ENCODE measurements around the gene CTSV. TPM values are rescaled to one million over a fixed set of nuclear protein-coding genes. Genes with fewer than 3 reads are reported as not detected.
"Not testable (repeated sequence)": the region's sequence is repeated elsewhere in the genome, so short reads cannot be mapped to it uniquely, and the experiment has no call there.

CTSV gene
- total RNA-seq, 1 donor from 2014 or later: 6.7 TPM

GRCh38 chr9:97001338-97001737, 37.6 kb downstream of the CTSV start:
- H3K4me1 Mint-ChIP-seq (ENCODE audit: unreplicated experiment); DNase-seq (ENCODE audit: extremely low spot score, unreplicated experiment); H3K9me3 Mint-ChIP-seq; H3K27me3 Mint-ChIP-seq; H3K27ac Mint-ChIP-seq; H3K4me3 Mint-ChIP-seq; H3K36me3 Mint-ChIP-seq: not testable (repeated sequence)

- not testable (repeated sequence) for H3K36me3 Mint-ChIP-seq; H3K4me3 Mint-ChIP-seq; H3K9me3 Mint-ChIP-seq; DNase-seq (ENCODE audit: extremely low spot score, unreplicated experiment); H3K27me3 Mint-ChIP-seq; H3K4me1 Mint-ChIP-seq (ENCODE audit: unreplicated experiment)
- H3K27ac Mint-ChIP-seq: peak overlapping the region; percentile 36
Measured at GRCh38 chr9:97000139-97000787, 38.7 kb downstream of the CTSV start.

GRCh38 chr9:96999733-97000132, 39.2 kb downstream of the CTSV start:
- not testable (repeated sequence) for H3K36me3 Mint-ChIP-seq; H3K4me1 Mint-ChIP-seq (ENCODE audit: unreplicated experiment); H3K4me3 Mint-ChIP-seq; DNase-seq (ENCODE audit: extremely low spot score, unreplicated experiment); H3K27me3 Mint-ChIP-seq; H3K9me3 Mint-ChIP-seq; H3K27ac Mint-ChIP-seq

- not testable (repeated sequence) for H3K4me1 Mint-ChIP-seq (ENCODE audit: unreplicated experiment); H3K9me3 Mint-ChIP-seq; DNase-seq (ENCODE audit: extremely low spot score, unreplicated experiment); H3K36me3 Mint-ChIP-seq; H3K27me3 Mint-ChIP-seq; H3K4me3 Mint-ChIP-seq
- H3K27ac Mint-ChIP-seq: peak overlapping the region; percentile 4
Measured at GRCh38 chr9:96997009-96997701, 41.8 kb downstream of the CTSV start.

GRCh38 chr9:96994531-96995016, 44.4 kb downstream of the CTSV start:
- not testable (repeated sequence) for H3K27me3 Mint-ChIP-seq; H3K4me1 Mint-ChIP-seq (ENCODE audit: unreplicated experiment); H3K4me3 Mint-ChIP-seq; H3K36me3 Mint-ChIP-seq; H3K9me3 Mint-ChIP-seq; H3K27ac Mint-ChIP-seq; DNase-seq (ENCODE audit: extremely low spot score, unreplicated experiment)

- not testable (repeated sequence) for H3K27ac Mint-ChIP-seq; H3K27me3 Mint-ChIP-seq; H3K4me1 Mint-ChIP-seq (ENCODE audit: unreplicated experiment); DNase-seq (ENCODE audit: extremely low spot score, unreplicated experiment); H3K4me3 Mint-ChIP-seq; H3K36me3 Mint-ChIP-seq; H3K9me3 Mint-ChIP-seq
Measured at GRCh38 chr9:96992303-96992702, 46.6 kb downstream of the CTSV start.

GRCh38 chr9:96989747-96990318, 49.1 kb downstream of the CTSV start:
- not testable (repeated sequence) for H3K4me1 Mint-ChIP-seq (ENCODE audit: unreplicated experiment); H3K36me3 Mint-ChIP-seq; DNase-seq (ENCODE audit: extremely low spot score, unreplicated experiment); H3K4me3 Mint-ChIP-seq; H3K9me3 Mint-ChIP-seq; H3K27ac Mint-ChIP-seq; H3K27me3 Mint-ChIP-seq

- not testable (repeated sequence) for H3K9me3 Mint-ChIP-seq; H3K4me3 Mint-ChIP-seq; DNase-seq (ENCODE audit: extremely low spot score, unreplicated experiment); H3K36me3 Mint-ChIP-seq; H3K27ac Mint-ChIP-seq; H3K27me3 Mint-ChIP-seq; H3K4me1 Mint-ChIP-seq (ENCODE audit: unreplicated experiment)
Measured at GRCh38 chr9:96984887-96985286, 54.1 kb downstream of the CTSV start.

- not testable (repeated sequence) for H3K27me3 Mint-ChIP-seq; H3K9me3 Mint-ChIP-seq; H3K4me3 Mint-ChIP-seq; H3K27ac Mint-ChIP-seq; H3K36me3 Mint-ChIP-seq; H3K4me1 Mint-ChIP-seq (ENCODE audit: unreplicated experiment); DNase-seq (ENCODE audit: extremely low spot score, unreplicated experiment)
Measured at GRCh38 chr9:96984139-96984538, 54.8 kb downstream of the CTSV start.

- H3K4me1 Mint-ChIP-seq (ENCODE audit: unreplicated experiment); H3K36me3 Mint-ChIP-seq; DNase-seq (ENCODE audit: extremely low spot score, unreplicated experiment); H3K4me3 Mint-ChIP-seq; H3K27me3 Mint-ChIP-seq; H3K9me3 Mint-ChIP-seq; H3K27ac Mint-ChIP-seq: not testable (repeated sequence)
Measured at GRCh38 chr9:96983496-96984122, 55.3 kb downstream of the CTSV start.

Other genes starting within 250 kb of the CTSV start
- 5.3 and 5.4 TPM in 2 replicates for gene ZNF782, start 184.6 kb downstream of the CTSV start, total RNA-seq (ENCODE audit: low replicate concordance)
- gene NUTM2G, start 110.3 kb downstream of the CTSV start, total RNA-seq (ENCODE audit: low replicate concordance): 0.19 TPM in 1 of 2 replicates, not detected in the other